ENCODE measurements around the gene ENOX1. TPM values are rescaled to one million over a fixed set of nuclear protein-coding genes. Genes with fewer than 3 reads are reported as not detected.

The ENOX1 gene
- total RNA-seq, 2 experiments from 2014 or later = 0.35 to 0.64 TPM

GRCh38 chr13:43263047-43263446, 523.7 kb downstream of the ENOX1 start:
- H3K36me3 Mint-ChIP-seq (ENCODE audit: low read depth) = no peaks in the 10 kb centered on the region
- intact Hi-C loops (cut with micrococcal nuclease) = no loop called here
- no peak for DNase-seq
- no peak overlapping the region for H3K4me3 Mint-ChIP-seq
- no peaks in the 10 kb centered on the region for H3K27me3 Mint-ChIP-seq (ENCODE audit: low read depth)
- CTCF ChIA-PET = no interaction called here
- no peaks in the 10 kb centered on the region for H3K4me1 Mint-ChIP-seq (ENCODE audit: low read depth)
- no peak overlapping the region for H3K27ac Mint-ChIP-seq
- no peaks in the 10 kb centered on the region for H3K9me3 Mint-ChIP-seq

DNA sequence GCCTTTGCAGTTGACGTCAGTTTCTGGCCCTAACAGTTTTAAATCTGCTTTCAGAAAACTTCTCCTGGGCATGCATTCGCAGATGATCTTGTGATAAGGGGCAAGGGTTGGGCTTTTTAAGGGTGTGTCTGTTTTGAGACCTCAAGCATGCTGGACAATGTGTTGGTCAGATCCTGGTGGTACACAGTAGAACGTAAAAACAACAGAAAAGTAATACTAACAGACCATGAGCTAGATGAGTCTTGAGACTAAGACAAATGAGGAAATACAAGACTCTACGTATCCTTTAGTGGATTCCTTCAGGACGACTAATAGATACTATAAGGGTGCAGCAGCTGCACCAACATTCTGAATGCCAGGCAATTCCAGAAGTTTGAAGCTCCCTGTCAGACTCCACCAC, 525.8 kb downstream of the ENOX1 start:
- no peak for DNase-seq
- intact Hi-C loops (cut with micrococcal nuclease) = no loop called here
- H3K4me3 Mint-ChIP-seq = no peak overlapping the region
- no peaks in the 10 kb centered on the region for H3K27me3 Mint-ChIP-seq (ENCODE audit: low read depth)
- H3K4me1 Mint-ChIP-seq (ENCODE audit: low read depth) = no peaks in the 10 kb centered on the region
- no peak overlapping the region for H3K27ac Mint-ChIP-seq
- no peaks in the 10 kb centered on the region for H3K36me3 Mint-ChIP-seq (ENCODE audit: low read depth)
- CTCF ChIA-PET = no interaction called here
- no peaks in the 10 kb centered on the region for H3K9me3 Mint-ChIP-seq

DNA sequence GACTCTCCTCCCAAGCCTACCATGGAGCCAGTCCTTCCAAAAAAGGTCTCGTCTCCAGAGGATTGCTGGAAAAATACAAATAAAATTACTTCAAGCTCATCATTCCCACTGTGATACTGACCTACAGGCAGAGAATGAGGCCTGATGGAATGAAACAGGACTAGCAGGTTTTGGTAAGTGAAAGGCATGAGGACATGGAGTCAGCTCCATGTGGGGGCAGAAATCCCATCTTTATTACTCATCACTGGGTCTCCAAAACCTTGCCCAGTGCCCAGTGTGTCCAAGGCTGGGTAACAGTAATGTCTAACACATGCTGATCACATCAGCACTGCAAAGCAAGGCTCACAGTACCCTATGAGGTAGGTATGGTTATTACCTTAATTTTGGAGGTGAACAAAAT, 528.0 kb downstream of the ENOX1 start:
- H3K27ac Mint-ChIP-seq = no peak overlapping the region
- no peak overlapping the region for H3K4me3 Mint-ChIP-seq
- CTCF ChIA-PET = interaction anchor here (0.6 kb wide), 1 partner anchor 280 kb away, joined by 4 read pairs; no protein-coding TSS in a partner anchor
- intact Hi-C loops (cut with micrococcal nuclease) = no loop called here
- no peaks in the 10 kb centered on the region for H3K4me1 Mint-ChIP-seq (ENCODE audit: low read depth)
- no peaks in the 10 kb centered on the region for H3K9me3 Mint-ChIP-seq
- no peaks in the 10 kb centered on the region for H3K27me3 Mint-ChIP-seq (ENCODE audit: low read depth)
- no peak for DNase-seq
- H3K36me3 Mint-ChIP-seq (ENCODE audit: low read depth) = no peaks in the 10 kb centered on the region

DNA sequence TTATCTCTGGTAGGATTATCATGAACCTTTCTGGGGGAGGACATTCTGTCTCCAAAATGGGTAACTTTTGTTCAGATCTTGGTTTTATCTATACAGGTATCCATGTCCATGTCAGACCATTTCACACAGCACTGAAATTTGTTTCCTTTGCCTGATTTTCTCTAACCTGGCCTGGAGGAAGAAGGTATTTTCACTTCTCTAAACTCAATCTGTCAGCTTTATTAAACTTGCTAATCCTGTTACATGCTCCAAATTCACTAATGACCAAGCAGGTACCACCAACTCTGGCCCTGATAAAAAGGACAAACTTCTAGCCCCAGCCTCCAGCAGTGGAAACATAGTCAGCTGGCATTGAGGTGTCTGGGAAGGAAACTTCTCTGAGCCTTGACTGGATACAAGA, 529.0 kb downstream of the ENOX1 start:
- Mint-ChIP-seq H3K27me3 (ENCODE audit: low read depth) (peaks cover 3% of the 10 kb centered on the region), H3K4me3 (no peak overlapping the region), H3K9me3 (no peaks in the 10 kb centered on the region), H3K36me3 (ENCODE audit: low read depth) (no peaks in the 10 kb centered on the region), H3K27ac (no peak overlapping the region), H3K4me1 (ENCODE audit: low read depth) (no peaks in the 10 kb centered on the region)
- intact Hi-C loops (cut with micrococcal nuclease) = no loop called here
- CTCF ChIA-PET = no interaction called here
- DNase-seq = no peak

DNA sequence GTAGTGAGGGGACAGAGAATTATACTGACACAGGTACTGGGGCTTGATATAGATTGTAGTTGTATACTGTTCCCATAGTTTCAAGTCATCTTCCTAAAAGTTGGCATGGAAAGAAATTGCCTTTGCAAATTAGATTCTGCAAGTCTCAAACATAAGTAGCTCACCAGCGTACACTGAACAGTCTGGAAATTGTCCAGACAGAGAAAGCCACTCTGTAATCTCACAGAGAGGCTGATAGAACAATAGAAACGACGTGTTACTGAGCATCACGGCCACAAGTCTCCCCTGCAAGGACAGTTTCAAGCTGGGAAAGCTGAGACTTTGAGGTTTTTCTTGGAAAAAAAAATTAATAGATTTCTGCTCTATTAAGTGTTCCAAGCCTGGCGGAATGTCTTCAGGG, 534.8 kb downstream of the ENOX1 start:
- Mint-ChIP-seq H3K27ac (no peak overlapping the region), H3K27me3 (ENCODE audit: low read depth) (peaks cover 6% of the 10 kb centered on the region), H3K36me3 (ENCODE audit: low read depth) (no peaks in the 10 kb centered on the region), H3K4me3 (no peak overlapping the region), H3K9me3 (no peaks in the 10 kb centered on the region), H3K4me1 (ENCODE audit: low read depth) (no peaks in the 10 kb centered on the region)
- CTCF ChIA-PET = interaction anchor here (0.7 kb wide), 2 partner anchors 625 to 1222 kb away, joined by 3 read pairs; no protein-coding TSS in a partner anchor
- intact Hi-C loops (cut with micrococcal nuclease) = no loop called here
- DNase-seq = no peak

GRCh38 chr13:43246382-43246781, 540.4 kb downstream of the ENOX1 start:
- H3K4me1 Mint-ChIP-seq (ENCODE audit: low read depth) = no peaks in the 10 kb centered on the region
- no peak overlapping the region for H3K27ac Mint-ChIP-seq
- intact Hi-C loops (cut with micrococcal nuclease) = no loop called here
- CTCF ChIA-PET = no interaction called here
- H3K9me3 Mint-ChIP-seq = no peaks in the 10 kb centered on the region
- no peaks in the 10 kb centered on the region for H3K36me3 Mint-ChIP-seq (ENCODE audit: low read depth)
- H3K4me3 Mint-ChIP-seq = no peak overlapping the region
- DNase-seq = no peak
- peaks cover 15% of the 10 kb centered on the region for H3K27me3 Mint-ChIP-seq (ENCODE audit: low read depth)

DNA sequence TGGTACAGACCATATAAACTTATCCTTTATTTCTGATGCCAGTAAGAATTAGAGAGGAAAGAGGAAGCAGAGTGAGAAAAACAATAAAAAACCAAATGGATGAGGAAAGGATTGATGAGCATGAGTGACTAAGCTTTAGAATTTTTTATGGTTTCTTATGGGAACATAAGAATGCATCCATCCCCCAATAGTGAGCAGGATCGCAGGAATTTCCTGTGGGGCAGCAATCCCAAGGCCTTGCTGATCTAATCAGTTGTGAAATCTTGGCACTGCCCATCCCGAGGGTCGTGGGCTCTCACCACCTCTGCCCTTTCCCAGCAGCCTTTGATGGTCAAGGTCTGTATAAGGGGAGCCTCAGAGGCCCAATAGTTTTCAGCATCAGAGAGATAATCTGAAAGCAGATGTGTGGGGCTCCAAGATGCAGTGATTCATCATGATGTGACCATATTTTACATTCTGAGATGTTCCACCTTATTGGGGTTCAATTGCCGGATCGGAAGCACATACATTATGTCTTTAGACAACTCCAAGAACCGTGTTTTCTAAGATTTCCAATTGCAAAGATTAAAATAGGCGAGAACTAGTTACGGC, 541.3 kb downstream of the ENOX1 start:
- no peak overlapping the region for H3K27ac Mint-ChIP-seq
- CTCF ChIA-PET = no interaction called here
- intact Hi-C loops (cut with micrococcal nuclease) = no loop called here
- no peak overlapping the region for H3K4me3 Mint-ChIP-seq
- H3K4me1 Mint-ChIP-seq (ENCODE audit: low read depth) = no peaks in the 10 kb centered on the region
- H3K9me3 Mint-ChIP-seq = no peaks in the 10 kb centered on the region
- H3K36me3 Mint-ChIP-seq (ENCODE audit: low read depth) = no peaks in the 10 kb centered on the region
- H3K27me3 Mint-ChIP-seq (ENCODE audit: low read depth) = peaks cover 15% of the 10 kb centered on the region
- DNase-seq = no peak

DNA sequence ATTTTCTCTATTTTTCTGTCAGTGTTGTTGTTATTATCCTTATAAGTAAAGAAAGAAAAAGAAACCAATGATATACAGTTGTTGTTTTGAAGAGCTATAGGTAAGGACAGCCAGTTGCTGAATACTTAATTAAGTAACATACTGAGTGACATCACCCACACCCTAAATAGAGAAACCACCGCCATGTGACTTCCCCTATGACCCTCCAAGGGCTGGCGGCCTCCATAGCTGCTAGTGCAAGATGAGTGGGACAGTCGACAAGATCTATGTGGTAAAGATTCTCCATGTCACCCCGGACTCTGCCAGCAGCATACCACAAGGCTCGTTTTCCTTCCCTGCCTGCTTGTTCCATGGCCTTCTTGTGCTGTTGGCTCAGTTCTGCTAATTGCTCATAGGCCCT, 542.3 kb downstream of the ENOX1 start:
- no peak overlapping the region for H3K27ac Mint-ChIP-seq
- CTCF ChIA-PET = no interaction called here
- H3K4me1 Mint-ChIP-seq (ENCODE audit: low read depth) = no peaks in the 10 kb centered on the region
- H3K4me3 Mint-ChIP-seq = no peak overlapping the region
- intact Hi-C loops (cut with micrococcal nuclease) = no loop called here
- H3K27me3 Mint-ChIP-seq (ENCODE audit: low read depth) = peaks cover 12% of the 10 kb centered on the region
- no peaks in the 10 kb centered on the region for H3K36me3 Mint-ChIP-seq (ENCODE audit: low read depth)
- DNase-seq = no peak
- no peaks in the 10 kb centered on the region for H3K9me3 Mint-ChIP-seq

- Mint-ChIP-seq H3K27me3 (ENCODE audit: low read depth) (peaks cover 12% of the 10 kb centered on the region), H3K9me3 (no peaks in the 10 kb centered on the region), H3K4me1 (ENCODE audit: low read depth) (no peaks in the 10 kb centered on the region), H3K27ac (no peak overlapping the region), H3K36me3 (ENCODE audit: low read depth) (no peaks in the 10 kb centered on the region), H3K4me3 (no peak overlapping the region)
- CTCF ChIA-PET = no interaction called here
- DNase-seq = no peak
- intact Hi-C loops (cut with micrococcal nuclease) = no loop called here
Measured at GRCh38 chr13:43243711-43244110, 543.1 kb downstream of the ENOX1 start.

GRCh38 chr13:43242040-43242439, 544.7 kb downstream of the ENOX1 start:
- no peaks in the 10 kb centered on the region for H3K36me3 Mint-ChIP-seq (ENCODE audit: low read depth)
- CTCF ChIA-PET = no interaction called here
- no peaks in the 10 kb centered on the region for H3K4me1 Mint-ChIP-seq (ENCODE audit: low read depth)
- intact Hi-C loops (cut with micrococcal nuclease) = no loop called here
- H3K9me3 Mint-ChIP-seq = no peaks in the 10 kb centered on the region
- no peak overlapping the region for H3K27ac Mint-ChIP-seq
- no peak overlapping the region for H3K4me3 Mint-ChIP-seq
- H3K27me3 Mint-ChIP-seq (ENCODE audit: low read depth) = peaks cover 15% of the 10 kb centered on the region
- DNase-seq = no peak

GRCh38 chr13:43240278-43240677, 546.5 kb downstream of the ENOX1 start:
- no peaks in the 10 kb centered on the region for H3K9me3 Mint-ChIP-seq
- no peak overlapping the region for H3K27ac Mint-ChIP-seq
- H3K36me3 Mint-ChIP-seq (ENCODE audit: low read depth) = no peaks in the 10 kb centered on the region
- H3K27me3 Mint-ChIP-seq (ENCODE audit: low read depth) = peaks cover 15% of the 10 kb centered on the region
- no peak for DNase-seq
- intact Hi-C loops (cut with micrococcal nuclease) = no loop called here
- H3K4me3 Mint-ChIP-seq = no peak overlapping the region
- H3K4me1 Mint-ChIP-seq (ENCODE audit: low read depth) = no peaks in the 10 kb centered on the region
- CTCF ChIA-PET = no interaction called here

- CTCF ChIA-PET = interaction anchor here (0.6 kb wide), 2 partner anchors 622 to 639 kb away, joined by 4 read pairs; no protein-coding TSS in a partner anchor
- no peak overlapping the region for H3K27ac Mint-ChIP-seq
- intact Hi-C loops (cut with micrococcal nuclease) = no loop called here
- H3K36me3 Mint-ChIP-seq (ENCODE audit: low read depth) = no peaks in the 10 kb centered on the region
- no peak overlapping the region for H3K4me3 Mint-ChIP-seq
- DNase-seq = no peak
- no peaks in the 10 kb centered on the region for H3K9me3 Mint-ChIP-seq
- no peaks in the 10 kb centered on the region for H3K4me1 Mint-ChIP-seq (ENCODE audit: low read depth)
- H3K27me3 Mint-ChIP-seq (ENCODE audit: low read depth) = peaks cover 15% of the 10 kb centered on the region
Measured at GRCh38 chr13:43239275-43239840, 547.4 kb downstream of the ENOX1 start.

- no peak for DNase-seq
- CTCF ChIA-PET = no interaction called here
- no peaks in the 10 kb centered on the region for H3K9me3 Mint-ChIP-seq
- H3K27ac Mint-ChIP-seq = no peak overlapping the region
- H3K36me3 Mint-ChIP-seq (ENCODE audit: low read depth) = no peaks in the 10 kb centered on the region
- no peaks in the 10 kb centered on the region for H3K4me1 Mint-ChIP-seq (ENCODE audit: low read depth)
- H3K27me3 Mint-ChIP-seq (ENCODE audit: low read depth) = peaks cover 11% of the 10 kb centered on the region
- no peak overlapping the region for H3K4me3 Mint-ChIP-seq
- intact Hi-C loops (cut with micrococcal nuclease) = no loop called here
Measured at GRCh38 chr13:43238341-43239083, 548.3 kb downstream of the ENOX1 start.

Data from activated naive CD4-positive, alpha-beta T cell treated with anti-CD3 and anti-CD28 coated beads for 36 hours (primary cell).